ENCODE data around the gene PCDHGA6.
"Not testable (repeated sequence)": the region's sequence is repeated elsewhere in the genome, so short reads cannot be mapped to it uniquely, and the experiment has no call there.

The PCDHGA6 gene

DNA sequence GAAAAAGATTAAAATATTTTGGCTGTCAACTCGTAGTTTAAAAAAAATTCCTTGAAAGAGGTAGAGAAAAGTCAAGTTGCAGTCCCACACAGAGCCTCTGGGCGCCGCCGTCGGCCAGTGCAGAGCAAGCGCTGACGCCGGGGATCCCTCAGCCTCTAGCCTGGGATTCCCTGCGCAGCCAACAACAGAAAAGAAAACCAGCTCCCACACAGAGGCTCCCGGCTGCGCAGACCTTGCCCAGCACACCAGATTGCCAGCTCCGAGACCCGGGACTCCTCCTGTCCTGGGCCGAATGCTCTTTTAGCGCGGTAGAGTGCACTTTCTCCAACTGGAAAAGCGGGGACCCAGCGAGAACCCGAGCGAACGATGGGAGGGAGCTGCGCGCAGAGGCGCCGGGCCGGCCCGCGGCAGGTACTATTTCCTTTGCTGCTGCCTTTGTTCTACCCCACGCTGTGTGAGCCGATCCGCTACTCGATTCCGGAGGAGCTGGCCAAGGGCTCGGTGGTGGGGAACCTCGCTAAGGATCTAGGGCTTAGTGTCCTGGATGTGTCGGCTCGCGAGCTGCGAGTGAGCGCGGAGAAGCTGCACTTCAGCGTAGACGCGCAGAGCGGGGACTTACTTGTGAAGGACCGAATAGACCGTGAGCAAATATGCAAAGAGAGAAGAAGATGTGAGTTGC is 43.9 kb downstream of the PCDHGA6 start, which contains the start of gene PCDHGB7:
Gene PCDHGB7, plus strand, starts transcription at position 184 of the 679 bp plus-strand sequence. Its CDS starts 183 bp downstream, at position 367.
- H3K27ac ChIP-seq, H3K4me1 ChIP-seq, H3K27me3 ChIP-seq: not testable (repeated sequence)
- Histone ChIP-seq H3K36me3 (peaks cover 5 to 73% (median 67%) of the 10 kb centered on the region in 3 donors), H3K9me3 (peaks cover 23 to 99% (median 89%) of the 10 kb centered on the region in 3 donors), H3K4me3 (peak within 1 kb of the TSS; percentile 46 to 48)
- DNase-seq = peak; percentile 76 to 78
- intact Hi-C loops (cut with DNase I; ENCODE audit: low total_unique reads) = loop anchor here (10.0 kb wide), 2 partner anchors 93 to 137 kb away; partner anchors contain the start of gene TAF7
- TF ChIP-seq, protein P1, sequence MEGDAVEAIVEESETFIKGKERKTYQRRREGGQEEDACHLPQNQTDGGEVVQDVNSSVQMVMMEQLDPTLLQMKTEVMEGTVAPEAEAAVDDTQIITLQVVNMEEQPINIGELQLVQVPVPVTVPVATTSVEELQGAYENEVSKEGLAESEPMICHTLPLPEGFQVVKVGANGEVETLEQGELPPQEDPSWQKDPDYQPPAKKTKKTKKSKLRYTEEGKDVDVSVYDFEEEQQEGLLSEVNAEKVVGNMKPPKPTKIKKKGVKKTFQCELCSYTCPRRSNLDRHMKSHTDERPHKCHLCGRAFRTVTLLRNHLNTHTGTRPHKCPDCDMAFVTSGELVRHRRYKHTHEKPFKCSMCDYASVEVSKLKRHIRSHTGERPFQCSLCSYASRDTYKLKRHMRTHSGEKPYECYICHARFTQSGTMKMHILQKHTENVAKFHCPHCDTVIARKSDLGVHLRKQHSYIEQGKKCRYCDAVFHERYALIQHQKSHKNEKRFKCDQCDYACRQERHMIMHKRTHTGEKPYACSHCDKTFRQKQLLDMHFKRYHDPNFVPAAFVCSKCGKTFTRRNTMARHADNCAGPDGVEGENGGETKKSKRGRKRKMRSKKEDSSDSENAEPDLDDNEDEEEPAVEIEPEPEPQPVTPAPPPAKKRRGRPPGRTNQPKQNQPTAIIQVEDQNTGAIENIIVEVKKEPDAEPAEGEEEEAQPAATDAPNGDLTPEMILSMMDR (IDR thresholded peaks at IDR 0.05) = peak; percentile 40 to 49

DNA sequence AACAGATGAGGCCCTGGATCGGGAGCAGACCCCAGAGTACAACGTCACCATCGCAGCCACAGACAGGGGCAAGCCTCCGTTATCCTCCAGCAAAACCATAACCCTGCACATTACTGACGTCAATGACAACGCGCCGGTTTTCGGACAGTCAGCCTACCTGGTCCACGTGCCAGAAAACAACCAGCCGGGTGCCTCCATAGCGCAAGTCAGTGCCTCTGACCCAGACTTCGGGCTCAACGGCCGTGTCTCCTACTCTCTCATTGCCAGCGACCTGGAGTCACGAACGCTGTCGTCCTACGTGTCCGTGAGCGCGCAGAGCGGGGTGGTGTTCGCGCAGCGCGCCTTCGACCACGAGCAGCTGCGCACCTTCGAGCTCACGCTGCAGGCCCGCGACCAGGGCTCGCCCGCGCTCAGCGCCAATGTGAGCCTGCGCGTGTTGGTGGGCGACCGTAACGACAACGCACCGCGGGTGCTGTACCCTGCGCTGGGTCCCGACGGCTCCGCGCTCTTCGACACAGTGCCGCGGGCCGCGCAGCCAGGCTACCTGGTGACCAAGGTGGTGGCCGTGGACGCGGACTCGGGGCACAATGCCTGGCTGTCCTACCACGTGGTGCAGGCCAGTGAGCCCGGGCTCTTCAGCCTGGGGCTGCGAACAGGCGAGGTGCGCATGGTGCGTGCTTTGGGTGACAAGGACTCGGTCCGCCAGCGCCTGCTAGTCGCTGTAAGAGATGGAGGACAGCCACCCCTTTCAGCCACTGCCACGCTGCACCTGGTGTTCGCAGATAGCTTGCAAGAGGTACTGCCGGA is 45.6 kb downstream of the PCDHGA6 start:
- Histone ChIP-seq H3K4me1 (no peaks in the 10 kb centered on the region), H3K36me3 (peaks cover 0 to 67% (median 63%) of the 10 kb centered on the region in 3 donors), H3K9me3 (peaks cover 24 to 99% (median 89%) of the 10 kb centered on the region in 3 donors), H3K27ac (no peak overlapping the region), H3K4me3 (no peak overlapping the region), H3K27me3 (no peaks in the 10 kb centered on the region)
- TF ChIP-seq, protein P1 (IDR thresholded peaks at IDR 0.05) = no peak
- intact Hi-C loops (cut with DNase I; ENCODE audit: low total_unique reads) = loop anchor here (10.0 kb wide), 2 partner anchors 94 to 136 kb away; partner anchors contain the start of gene TAF7
- no peak for DNase-seq

DNA sequence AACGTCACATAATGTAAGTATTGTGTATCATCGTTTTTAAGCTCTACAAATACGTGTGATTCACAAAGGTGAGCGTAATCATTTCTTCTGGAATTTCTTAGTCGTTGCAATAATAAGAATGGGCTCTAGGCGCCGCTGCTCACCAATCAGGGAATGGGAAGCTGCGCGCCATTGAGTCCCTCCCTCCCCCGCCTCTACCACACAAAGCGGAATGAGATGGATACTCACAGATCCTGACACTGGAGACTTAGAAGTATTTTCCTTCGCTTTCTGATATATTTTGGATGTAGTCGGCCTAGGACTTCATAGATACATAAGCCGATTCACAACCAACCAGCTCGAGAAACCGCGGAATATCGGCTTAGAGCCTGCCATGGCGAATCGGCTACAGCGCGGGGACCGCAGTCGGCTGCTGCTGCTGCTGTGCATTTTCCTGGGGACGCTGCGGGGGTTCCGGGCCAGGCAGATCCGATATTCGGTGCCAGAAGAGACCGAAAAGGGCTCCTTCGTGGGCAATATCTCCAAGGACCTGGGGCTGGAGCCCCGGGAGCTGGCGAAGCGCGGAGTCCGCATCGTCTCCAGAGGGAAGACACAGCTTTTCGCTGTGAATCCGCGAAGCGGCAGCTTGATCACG is 47.3 kb downstream of the PCDHGA6 start, which contains the start of gene PCDHGA11:
Gene PCDHGA11, plus strand, starts transcription at position 197 of the 634 bp plus-strand sequence. Its CDS starts 177 bp downstream, at position 374.
- no peaks in the 10 kb centered on the region for H3K4me1 ChIP-seq
- DNase-seq = peak in 1 of 2 donors; percentile 47
- H3K4me3 ChIP-seq = peak within 1 kb of the TSS; percentile 25 to 28
- peaks cover 26 to 100% (median 89%) of the 10 kb centered on the region in 3 donors for H3K9me3 ChIP-seq
- no peak within 1 kb of the TSS for H3K27ac ChIP-seq
- TF ChIP-seq, protein P1 (IDR thresholded peaks at IDR 0.05) = peak in 1 of 2 experiments; percentile 12
- intact Hi-C loops (cut with DNase I; ENCODE audit: low total_unique reads) = loop anchor here (10.0 kb wide), 1 partner anchor 176 kb away; the partner anchor contains the start of gene PCDHB15
- no peaks in the 10 kb centered on the region for H3K27me3 ChIP-seq
- H3K36me3 ChIP-seq = peaks cover 0 to 77% (median 65%) of the 10 kb centered on the region in 3 donors

DNA sequence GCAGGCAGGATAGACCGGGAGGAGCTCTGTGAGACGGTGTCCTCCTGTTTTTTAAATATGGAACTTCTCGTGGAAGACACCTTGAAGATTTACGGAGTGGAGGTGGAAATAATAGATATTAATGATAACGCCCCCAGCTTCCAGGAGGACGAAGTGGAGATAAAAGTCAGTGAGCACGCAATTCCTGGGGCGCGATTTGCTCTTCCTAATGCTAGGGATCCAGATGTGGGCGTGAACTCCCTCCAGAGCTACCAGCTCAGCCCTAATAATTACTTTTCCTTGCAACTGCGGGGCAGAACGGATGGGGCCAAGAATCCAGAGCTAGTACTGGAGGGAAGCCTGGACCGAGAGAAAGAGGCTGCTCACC is 47.8 kb downstream of the PCDHGA6 start:
- intact Hi-C loops (cut with DNase I; ENCODE audit: low total_unique reads) = loop anchor here (10.0 kb wide), 1 partner anchor 177 kb away; the partner anchor contains the start of gene PCDHB15
- H3K27me3 ChIP-seq = no peaks in the 10 kb centered on the region
- H3K36me3 ChIP-seq = peaks cover 0 to 76% (median 70%) of the 10 kb centered on the region in 3 donors
- H3K27ac ChIP-seq = no peak overlapping the region
- H3K4me3 ChIP-seq = peak overlapping the region; percentile 25 to 28
- no peak for DNase-seq
- TF ChIP-seq, protein P1 (IDR thresholded peaks at IDR 0.05) = no peak
- no peaks in the 10 kb centered on the region for H3K4me1 ChIP-seq
- H3K9me3 ChIP-seq = peaks cover 29 to 100% (median 92%) of the 10 kb centered on the region in 3 donors

DNA sequence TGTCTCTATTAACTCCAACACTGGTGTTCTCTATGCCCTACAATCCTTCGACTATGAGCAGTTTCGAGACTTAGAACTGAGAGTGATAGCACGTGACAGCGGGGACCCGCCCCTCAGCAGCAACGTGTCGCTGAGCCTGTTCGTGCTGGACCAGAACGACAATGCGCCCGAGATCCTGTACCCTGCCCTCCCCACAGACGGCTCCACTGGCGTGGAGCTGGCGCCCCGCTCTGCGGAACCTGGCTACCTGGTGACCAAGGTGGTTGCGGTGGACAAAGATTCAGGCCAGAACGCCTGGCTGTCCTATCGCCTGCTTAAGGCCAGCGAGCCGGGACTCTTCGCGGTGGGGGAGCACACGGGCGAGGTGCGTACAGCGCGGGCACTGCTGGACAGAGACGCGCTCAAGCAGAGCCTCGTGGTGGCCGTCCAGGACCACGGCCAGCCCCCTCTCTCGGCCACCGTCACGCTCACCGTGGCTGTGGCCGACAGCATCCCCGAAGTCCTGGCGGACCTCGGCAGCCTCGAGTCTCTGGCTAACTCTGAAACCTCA is 49.1 kb downstream of the PCDHGA6 start:
- H3K27ac ChIP-seq = no peak overlapping the region
- no peaks in the 10 kb centered on the region for H3K4me1 ChIP-seq
- no peak for DNase-seq
- H3K36me3 ChIP-seq = peaks cover 4 to 78% (median 76%) of the 10 kb centered on the region in 3 donors
- TF ChIP-seq, protein P1 (IDR thresholded peaks at IDR 0.05) = no peak
- H3K27me3 ChIP-seq = no peaks in the 10 kb centered on the region
- peaks cover 33 to 100% (median 99%) of the 10 kb centered on the region in 3 donors for H3K9me3 ChIP-seq
- H3K4me3 ChIP-seq = no peak overlapping the region
- intact Hi-C loops (cut with DNase I; ENCODE audit: low total_unique reads) = loop anchor here (10.0 kb wide), 1 partner anchor 178 kb away; the partner anchor contains the start of gene PCDHB15
